GM13977 (cell line): ENCODE measurements around the gene WWC1.

ENCODE experiments used
- DNase-seq: peaks from one replicate; pipeline ENCODE4 v3.0.0; 2012; ENCODE audit warnings: low spot score
- CTCF ChIP-seq: IDR thresholded peaks from 2 replicates; pipeline ENCODE4 v1.5.1; 2012; ENCODE audit warnings: mild to moderate bottlenecking, control low read depth; ENCODE audit not compliant: insufficient read depth; ENCODE audit errors: extremely low read depth, missing control alignments
- in situ Hi-C: fragments of 300-500 bp; cut with MboI; formaldehyde crosslinking; loops from one replicate; pipeline ENCODE4 v1.12.0; 2022; ENCODE audit warnings: low sequenced_read_pairs, low pct_unique_long_range_greater_than_20kb, mixed read lengths, inconsistent platforms; ENCODE audit not compliant: unreplicated experiment

WWC1 gene

DNA sequence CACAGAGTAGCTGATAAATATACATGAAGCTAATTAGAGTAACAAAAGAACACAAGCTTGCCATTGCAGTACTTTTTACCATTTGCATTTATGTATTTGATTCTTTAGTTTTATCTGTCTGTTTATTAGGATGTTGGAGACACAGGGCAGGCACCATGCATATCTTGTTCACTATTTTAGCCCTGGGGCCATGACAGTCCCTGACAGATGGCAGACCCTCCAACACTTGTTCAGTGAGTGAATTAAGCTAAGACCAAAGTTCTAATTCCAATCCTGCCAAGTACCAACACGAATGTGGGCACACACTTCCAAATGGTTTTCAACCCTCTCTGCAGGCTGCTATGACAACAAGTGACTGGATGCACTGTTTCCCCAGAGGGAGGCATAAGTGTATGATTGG lies 182.9 kb downstream of the WWC1 start:
- TF ChIP-seq CTCF = no peak
- in situ Hi-C loops = no loop called here
- DNase-seq = no peak

GRCh38 chr5:168477060-168477459 lies 185.6 kb downstream of the WWC1 start:
- in situ Hi-C loops = no loop called here
- no peak for TF ChIP-seq CTCF
- DNase-seq = no peak

GRCh38 chr5:168479166-168479565 lies 187.7 kb downstream of the WWC1 start:
- in situ Hi-C loops = no loop called here
- no peak for DNase-seq
- no peak for TF ChIP-seq CTCF

GRCh38 chr5:168480601-168481000 lies 189.2 kb downstream of the WWC1 start:
- DNase-seq = no peak
- no peak for TF ChIP-seq CTCF
- in situ Hi-C loops = no loop called here

DNA sequence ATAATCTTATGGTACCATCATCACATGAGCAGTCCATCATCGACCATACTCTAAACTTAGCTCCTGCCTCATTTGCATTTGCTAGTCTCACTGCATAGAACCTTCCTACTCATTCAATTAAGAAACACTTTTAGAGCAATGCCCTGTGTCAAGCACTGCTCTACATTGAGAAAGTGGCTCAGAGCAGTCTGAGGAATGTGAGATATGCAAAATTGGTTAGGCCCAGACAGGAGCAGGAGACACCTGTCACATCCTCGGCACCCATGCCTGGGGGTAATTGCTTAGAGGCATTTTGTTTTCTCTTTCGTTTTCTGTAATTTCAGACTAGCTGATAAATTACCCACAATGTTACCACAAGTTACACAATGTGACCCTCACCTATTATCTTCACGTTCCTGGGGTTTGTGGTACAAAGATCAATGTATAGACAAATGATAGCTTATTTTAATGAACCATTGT lies 189.9 kb downstream of the WWC1 start:
- no peak for TF ChIP-seq CTCF
- in situ Hi-C loops = no loop called here
- DNase-seq = peak; percentile 76

GRCh38 chr5:168482361-168482760 lies 190.9 kb downstream of the WWC1 start:
- in situ Hi-C loops = no loop called here
- no peak for TF ChIP-seq CTCF
- DNase-seq = no peak
